ENCODE measurements around the gene EZH1. TPM values are rescaled to one million over a fixed set of nuclear protein-coding genes. Genes with fewer than 3 reads are reported as not detected.

EZH1 gene
- total RNA-seq, 1 donor from 2014 or later: 18.2 TPM

GRCh38 chr17:42680331-42680808, 64.5 kb downstream of the EZH1 start:
- DNase-seq: no peak

- DNase-seq: peak; percentile 91
These were observed 65.1 kb downstream of the EZH1 start for GRCh38 chr17:42679492-42680330.

GRCh38 chr17:42678951-42679491, 65.8 kb downstream of the EZH1 start:
- DNase-seq: peak; percentile 53

- DNase-seq: peak; percentile 85
These were observed 66.7 kb downstream of the EZH1 start for GRCh38 chr17:42677921-42678781.

- peak; percentile 100 for DNase-seq
These were observed 67.6 kb downstream of the EZH1 start for GRCh38 chr17:42677012-42677857.

- no peak for DNase-seq
These were observed 68.3 kb downstream of the EZH1 start, which contains the start of gene PLEKHH3 for GRCh38 chr17:42676424-42677011. TSS of gene PLEKHH3 (minus strand) at chr17:42676994. CDS start at chr17:42676563, 431 bp downstream.

- peak; percentile 55 for DNase-seq
These were observed 68.8 kb downstream of the EZH1 start for GRCh38 chr17:42675965-42676423.

GRCh38 chr17:42675348-42675964, 69.4 kb downstream of the EZH1 start:
- no peak for DNase-seq

- no peak for DNase-seq
These were observed 70.0 kb downstream of the EZH1 start for GRCh38 chr17:42674755-42675347.

GRCh38 chr17:42673885-42674754, 70.7 kb downstream of the EZH1 start:
- DNase-seq: peak; percentile 59

- no peak for DNase-seq
These were observed 71.5 kb downstream of the EZH1 start for GRCh38 chr17:42673266-42673884.

GRCh38 chr17:42672038-42672437, 72.8 kb downstream of the EZH1 start:
- no peak for DNase-seq

GRCh38 chr17:42670789-42671657, 73.8 kb downstream of the EZH1 start:
- no peak for DNase-seq

GRCh38 chr17:42669977-42670788, 74.7 kb downstream of the EZH1 start:
- DNase-seq: no peak

GRCh38 chr17:42669705-42669976, 75.2 kb downstream of the EZH1 start:
- DNase-seq: no peak

GRCh38 chr17:42667088-42667951, 77.5 kb downstream of the EZH1 start:
- DNase-seq: peak; percentile 59

All from dermis blood vessel endothelial cell (primary cell).